Measurements from ENCODE around the gene RILPL2.

DNA sequence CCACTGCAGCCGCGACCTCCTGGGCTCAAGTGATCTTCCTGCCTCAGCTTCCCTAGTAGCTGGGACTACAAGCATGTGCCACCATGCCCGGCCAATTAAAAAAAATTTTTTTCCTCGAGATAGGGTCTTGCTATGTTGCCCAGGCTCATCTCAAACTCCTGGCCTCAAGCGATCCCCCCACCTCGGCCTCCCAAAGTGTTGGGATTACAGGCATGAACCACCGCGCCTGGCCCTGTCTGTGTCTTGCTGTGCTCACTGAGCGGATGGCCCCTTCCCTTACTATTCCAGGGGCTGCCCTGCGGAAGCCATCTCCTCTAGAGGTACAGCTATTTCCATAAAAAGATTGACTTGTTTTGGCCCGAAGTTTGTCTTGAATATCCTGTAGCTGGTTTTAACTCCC is 41.6 kb upstream of the RILPL2 start:
- no peak for TF ChIP-seq EZH2phosphoT487 (IDR thresholded peaks at IDR 0.05; ENCODE audit: insufficient read depth, low read depth)
- TF ChIP-seq EZH2 (IDR thresholded peaks at IDR 0.05; ENCODE audit: insufficient read depth, poor library complexity, severe bottlenecking) = no peak

Data from GM23248 (cell line).